HEK293 (cell line): Measurements from ENCODE around the gene RSPH1.

Experiments
- CTCF ChIA-PET: fragments of 350-600 bp; formaldehyde crosslinking; extraction: SDS; loops from one replicate; lab custom pipeline; 2021; ENCODE audit warnings: antibody characterized with exemption; lab: Yijun Ruan, JAX
- POLR2A ChIA-PET: fragments of 300-600 bp; formaldehyde crosslinking; extraction: SDS; loops from one replicate; lab custom pipeline; 2020; ENCODE audit warnings: antibody characterized with exemption, inconsistent platforms; lab: Yijun Ruan, JAX
- H3K27ac ChIP-seq: fragments of 200-500 bp; sonication (Bioruptor generic); 2 replicates; pipeline ENCODE4 v1.5.1; 2014; ENCODE audit warnings: low read depth, low read length, control low read depth, inconsistent platforms; ENCODE audit errors: extremely low read depth
- H3K36me3 ChIP-seq, 2 experiments: fragments of 200-500 bp in 1 of 2; sonication (Bioruptor generic) in 1 of 2; 1 replicate in 1 of 2; 2 replicates in 1 of 2; pipeline ENCODE4 v1.5.1; 2014 to 2017; ENCODE audit warnings: inconsistent platforms in 2 of 2, low read length in 2 of 2; ENCODE audit not compliant: control insufficient read depth in 2 of 2, insufficient read depth in 1 of 2
- H3K4me1 ChIP-seq: fragments of 200-500 bp; sonication (Bioruptor generic); 2 replicates; pipeline ENCODE4 v1.5.1; 2014; ENCODE audit warnings: mild to moderate bottlenecking, low read length, inconsistent platforms; ENCODE audit not compliant: control insufficient read depth, insufficient read depth
- H3K4me3 ChIP-seq: 2 replicates; pipeline ENCODE4 v1.5.1; 2011; ENCODE audit warnings: low read depth, mild to moderate bottlenecking, control low read depth, low read length, moderate library complexity
- H3K9me3 ChIP-seq: fragments of 200-500 bp; sonication (Bioruptor generic); 2 replicates; pipeline ENCODE4 v1.5.1; 2014; ENCODE audit warnings: low read depth, low read length, inconsistent platforms; ENCODE audit not compliant: control insufficient read depth, insufficient read depth
- CTCF ChIP-seq: fragments of 450-650 bp; formaldehyde crosslinking; IDR thresholded peaks from 2 replicates; pipeline ENCODE4 v1.5.1; 2016; ENCODE audit warnings: missing biosample characterization, missing genetic modification characterization
- HOXD13 ChIP-seq: sonication (generic); formaldehyde crosslinking; IDR thresholded peaks from 2 replicates; pipeline ENCODE4 v1.8.0; 2022; ENCODE audit warnings: missing genetic modification reagents, borderline replicate concordance
- KLF16 ChIP-seq: fragments of 450-650 bp; formaldehyde crosslinking; IDR thresholded peaks from 2 replicates; pipeline ENCODE4 v1.5.1; 2017; ENCODE audit warnings: missing biosample characterization, missing genetic modification characterization
- REST ChIP-seq: fragments of 450-650 bp; formaldehyde crosslinking; IDR thresholded peaks from 2 replicates; pipeline ENCODE4 v1.5.1; 2016; ENCODE audit warnings: missing biosample characterization, missing genetic modification characterization
- SCRT1 ChIP-seq: fragments of 450-650 bp; formaldehyde crosslinking; IDR thresholded peaks from 2 replicates; pipeline ENCODE4 v1.5.1; 2016; ENCODE audit warnings: missing biosample characterization, missing genetic modification characterization, borderline replicate concordance
- SP3 ChIP-seq: fragments of 450-650 bp; formaldehyde crosslinking; IDR thresholded peaks from 2 replicates; pipeline ENCODE4 v1.5.1; 2016; ENCODE audit warnings: missing biosample characterization, missing genetic modification characterization
- YY1 ChIP-seq: fragments of 450-650 bp; formaldehyde crosslinking; IDR thresholded peaks from 2 replicates; pipeline ENCODE4 v1.5.1; 2018; ENCODE audit warnings: missing biosample characterization, missing genetic modification characterization
- YY2 ChIP-seq: fragments of 450-650 bp; formaldehyde crosslinking; IDR thresholded peaks from 2 replicates; pipeline ENCODE4 v1.5.1; 2016; ENCODE audit warnings: missing biosample characterization, missing genetic modification characterization
- ZBTB20 ChIP-seq: fragments of 450-650 bp; formaldehyde crosslinking; IDR thresholded peaks from 2 replicates; pipeline ENCODE4 v1.5.1; 2016; ENCODE audit warnings: missing biosample characterization, missing genetic modification characterization
- ZBTB48 ChIP-seq: fragments of 450-650 bp; formaldehyde crosslinking; IDR thresholded peaks from 2 replicates; pipeline ENCODE4 v1.5.1; 2016; ENCODE audit warnings: missing biosample characterization, missing genetic modification characterization
- ZEB2 ChIP-seq: fragments of 450-650 bp; formaldehyde crosslinking; IDR thresholded peaks from 2 replicates; pipeline ENCODE4 v1.5.1; 2016; ENCODE audit warnings: missing biosample characterization, missing genetic modification characterization
- ZFP37 ChIP-seq: fragments of 450-650 bp; formaldehyde crosslinking; IDR thresholded peaks from 2 replicates; pipeline ENCODE4 v1.5.1; 2016; ENCODE audit warnings: missing biosample characterization, missing genetic modification characterization
- ZFP41 ChIP-seq: fragments of 450-650 bp; formaldehyde crosslinking; IDR thresholded peaks from 2 replicates; pipeline ENCODE4 v1.5.1; 2016; ENCODE audit warnings: missing biosample characterization, missing genetic modification characterization, borderline replicate concordance
- ZNF138 ChIP-seq: fragments of 450-650 bp; formaldehyde crosslinking; IDR thresholded peaks from 2 replicates; pipeline ENCODE4 v1.5.1; 2016; ENCODE audit warnings: missing biosample characterization, missing genetic modification characterization, borderline replicate concordance
- ZNF19 ChIP-seq: fragments of 450-650 bp; formaldehyde crosslinking; IDR thresholded peaks from 2 replicates; pipeline ENCODE4; 2016; ENCODE audit warnings: missing biosample characterization, missing genetic modification characterization, low read depth
- ZNF211 ChIP-seq: fragments of 450-650 bp; formaldehyde crosslinking; IDR thresholded peaks from 2 replicates; pipeline ENCODE4 v1.5.1; 2016; ENCODE audit warnings: low read depth, missing biosample characterization, missing genetic modification characterization
- ZNF24 ChIP-seq: fragments of 450-650 bp; formaldehyde crosslinking; IDR thresholded peaks from 2 replicates; pipeline ENCODE4 v1.5.1; 2016; ENCODE audit warnings: missing biosample characterization, missing genetic modification characterization
- ZNF266 ChIP-seq: fragments of 450-650 bp; formaldehyde crosslinking; IDR thresholded peaks from 2 replicates; pipeline ENCODE4 v1.5.1; 2016; ENCODE audit warnings: missing biosample characterization, missing genetic modification characterization, low read depth
- ZNF423 ChIP-seq: fragments of 450-650 bp; formaldehyde crosslinking; IDR thresholded peaks from 2 replicates; pipeline ENCODE4 v1.5.1; 2016; ENCODE audit warnings: missing biosample characterization, missing genetic modification characterization
- ZNF449 ChIP-seq: fragments of 450-650 bp; formaldehyde crosslinking; IDR thresholded peaks from 2 replicates; pipeline ENCODE4 v1.5.1; 2017; ENCODE audit warnings: missing biosample characterization, mild to moderate bottlenecking, missing genetic modification characterization, moderate library complexity
- ZNF600 ChIP-seq: fragments of 450-650 bp; formaldehyde crosslinking; IDR thresholded peaks from 2 replicates; pipeline ENCODE4 v1.5.1; 2016; ENCODE audit warnings: missing biosample characterization, missing genetic modification characterization
- ZNF660 ChIP-seq: fragments of 450-650 bp; IDR thresholded peaks from 2 replicates; pipeline ENCODE4 v1.5.1; 2018; ENCODE audit warnings: missing biosample characterization, mild to moderate bottlenecking, missing genetic modification characterization
- ZNF777 ChIP-seq: fragments of 450-650 bp; formaldehyde crosslinking; IDR thresholded peaks from 2 replicates; pipeline ENCODE4 v1.5.1; 2017; ENCODE audit warnings: missing biosample characterization, missing genetic modification characterization, borderline replicate concordance
- TF ChIP-seq, protein P1 (sequence below): fragments of 450-650 bp; formaldehyde crosslinking; IDR thresholded peaks from 2 replicates; pipeline ENCODE4 v1.5.1; 2016; ENCODE audit warnings: missing biosample characterization, missing genetic modification characterization
- TF ChIP-seq, protein P2 (sequence below): fragments of 450-650 bp; formaldehyde crosslinking; IDR thresholded peaks from 2 replicates; pipeline ENCODE4 v1.5.1; 2017; ENCODE audit warnings: missing biosample characterization, missing genetic modification characterization

Gene RSPH1

GRCh38 chr21:42426424-42426823, 69.6 kb downstream of the RSPH1 start (continued):
- no peak for TF ChIP-seq REST (tag by site-specific recombination)
- no peak for TF ChIP-seq SP3 (tag by site-specific recombination)
- TF ChIP-seq ZNF423 (tag by site-specific recombination), result no peak
- no peak for TF ChIP-seq SCRT1

DNA sequence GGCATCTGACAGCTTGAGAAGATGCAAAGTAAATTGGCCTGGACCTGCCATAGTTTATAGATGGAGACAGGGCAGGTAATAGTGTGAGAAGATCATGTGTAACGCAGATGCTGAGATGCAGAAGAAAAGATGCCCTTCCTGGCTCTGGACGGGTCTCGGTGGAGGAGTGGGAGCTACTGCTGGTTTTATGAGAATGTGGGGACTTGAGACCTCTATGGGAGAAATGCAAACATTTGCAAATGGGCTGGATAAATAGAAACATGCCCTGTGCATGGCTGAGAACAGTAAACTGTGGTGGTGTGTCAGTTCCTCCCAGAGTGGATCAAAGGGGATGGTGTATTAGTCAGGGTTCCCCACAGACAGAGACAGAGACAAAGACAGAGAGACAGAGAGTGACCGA, 70.4 kb downstream of the RSPH1 start:
- no peak overlapping the region for H3K4me3 ChIP-seq
- no peaks in the 10 kb centered on the region for H3K4me1 ChIP-seq
- TF ChIP-seq HOXD13 (CRISPR knock-in tag) (no peak), ZBTB48 (tag by site-specific recombination) (no peak), ZNF266 (tag by site-specific recombination) (no peak), YY1 (tag by site-specific recombination) (no peak), ZBTB20 (tag by site-specific recombination) (no peak), ZNF211 (tag by site-specific recombination) (no peak), ZNF24 (tag by site-specific recombination) (no peak), ZNF600 (no peak), ZNF138 (tag by site-specific recombination) (no peak), CTCF (tag by site-specific recombination) (no peak)
- TF ChIP-seq, protein P1, sequence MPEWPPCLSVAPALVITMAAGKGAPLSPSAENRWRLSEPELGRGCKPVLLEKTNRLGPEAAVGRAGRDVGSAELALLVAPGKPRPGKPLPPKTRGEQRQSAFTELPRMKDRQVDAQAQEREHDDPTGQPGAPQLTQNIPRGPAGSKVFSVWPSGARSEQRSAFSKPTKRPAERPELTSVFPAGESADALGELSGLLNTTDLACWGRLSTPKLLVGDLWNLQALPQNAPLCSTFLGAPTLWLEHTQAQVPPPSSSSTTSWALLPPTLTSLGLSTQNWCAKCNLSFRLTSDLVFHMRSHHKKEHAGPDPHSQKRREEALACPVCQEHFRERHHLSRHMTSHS, result no peak
- TF ChIP-seq, protein P2, sequence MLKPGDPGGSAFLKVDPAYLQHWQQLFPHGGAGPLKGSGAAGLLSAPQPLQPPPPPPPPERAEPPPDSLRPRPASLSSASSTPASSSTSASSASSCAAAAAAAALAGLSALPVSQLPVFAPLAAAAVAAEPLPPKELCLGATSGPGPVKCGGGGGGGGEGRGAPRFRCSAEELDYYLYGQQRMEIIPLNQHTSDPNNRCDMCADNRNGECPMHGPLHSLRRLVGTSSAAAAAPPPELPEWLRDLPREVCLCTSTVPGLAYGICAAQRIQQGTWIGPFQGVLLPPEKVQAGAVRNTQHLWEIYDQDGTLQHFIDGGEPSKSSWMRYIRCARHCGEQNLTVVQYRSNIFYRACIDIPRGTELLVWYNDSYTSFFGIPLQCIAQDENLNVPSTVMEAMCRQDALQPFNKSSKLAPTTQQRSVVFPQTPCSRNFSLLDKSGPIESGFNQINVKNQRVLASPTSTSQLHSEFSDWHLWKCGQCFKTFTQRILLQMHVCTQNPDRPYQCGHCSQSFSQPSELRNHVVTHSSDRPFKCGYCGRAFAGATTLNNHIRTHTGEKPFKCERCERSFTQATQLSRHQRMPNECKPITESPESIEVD, result no peak
- no peaks in the 10 kb centered on the region for H3K9me3 ChIP-seq
- no peak overlapping the region for H3K27ac ChIP-seq
- no peaks in the 10 kb centered on the region for H3K36me3 ChIP-seq
- ChIA-PET CTCF (interaction anchor here (1.1 to 1.3 kb wide), 2 partner anchors 42 to 65 kb away, joined by 3 read pairs; no protein-coding TSS in a partner anchor), POLR2A (interaction anchor here (0.5 kb wide), 1 partner anchor 15 kb away, joined by 4 read pairs; no protein-coding TSS in a partner anchor)

GRCh38 chr21:42424914-42425541, 71.0 kb downstream of the RSPH1 start:
- ChIA-PET POLR2A (no interaction called here), CTCF (interaction anchor here (1.1 to 1.3 kb wide), 2 partner anchors 43 to 64 kb away, joined by 3 read pairs; no protein-coding TSS in a partner anchor)
- Histone ChIP-seq H3K4me1 (no peaks in the 10 kb centered on the region), H3K9me3 (no peaks in the 10 kb centered on the region), H3K36me3 (no peaks in the 10 kb centered on the region), H3K4me3 (no peak overlapping the region), H3K27ac (no peak overlapping the region)
- TF ChIP-seq ZEB2 (tag by site-specific recombination) (no peak), ZNF660 (tag by site-specific recombination) (no peak), YY2 (tag by site-specific recombination) (no peak), ZNF19 (no peak), ZNF777 (tag by site-specific recombination) (no peak), ZFP41 (tag by site-specific recombination) (no peak), KLF16 (tag by site-specific recombination) (no peak), ZFP37 (no peak), HOXD13 (CRISPR knock-in tag) (no peak), ZNF449 (tag by site-specific recombination) (no peak)
